ENCODE measurements around the gene PUS1. TPM values are rescaled to one million over a fixed set of nuclear protein-coding genes. Genes with fewer than 3 reads are reported as not detected.

The PUS1 gene
- total RNA-seq, 4 donors from 2014 or later = 10.4 to 29.0 (median 12.2) TPM

DNA sequence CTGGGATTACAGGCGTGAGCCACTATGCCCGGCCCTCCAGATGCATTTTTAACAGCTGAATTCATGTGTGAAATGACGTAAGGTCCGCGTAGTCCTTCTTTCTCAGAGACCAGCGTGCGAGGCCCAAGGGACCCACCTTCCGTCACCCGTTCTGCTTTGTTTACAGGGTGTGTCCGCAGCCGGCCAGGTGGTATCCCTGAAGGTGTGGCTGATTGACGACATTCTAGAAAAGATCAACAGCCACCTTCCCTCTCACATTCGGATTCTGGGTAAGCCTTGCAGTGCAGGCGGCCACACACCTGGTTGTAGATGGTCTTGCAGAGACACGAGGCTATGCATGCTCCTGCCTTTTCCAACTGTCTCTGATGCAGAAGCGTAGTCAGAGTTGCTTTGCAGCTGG lies 9.9 kb downstream of the PUS1 start:
- DNase-seq = no peak
- intact Hi-C loops (cut with DNase I; ENCODE audit: low total_unique reads) (no loop called here), in situ Hi-C loops (cut with MboI; ENCODE audit: low sequenced_read_pairs in 4 of 4) (no loop called here)
- Histone ChIP-seq H3K4me1 (no peaks in the 10 kb centered on the region), H3K27me3 (no peaks in the 10 kb centered on the region), H3K27ac (no peak overlapping the region), H3K4me3 (no peak overlapping the region), H3K9me3 (no peaks in the 10 kb centered on the region), H3K36me3 (peaks cover 0 to 50% of the 10 kb centered on the region in 2 donors)
- ATAC-seq = no peak
- TF ChIP-seq CTCF (IDR thresholded peaks at IDR 0.05 in 4 of 5, conservative IDR thresholded peaks at IDR 0.05 in 1 of 5) (no peak), POLR2A (IDR thresholded peaks at IDR 0.05) (no peak)

DNA sequence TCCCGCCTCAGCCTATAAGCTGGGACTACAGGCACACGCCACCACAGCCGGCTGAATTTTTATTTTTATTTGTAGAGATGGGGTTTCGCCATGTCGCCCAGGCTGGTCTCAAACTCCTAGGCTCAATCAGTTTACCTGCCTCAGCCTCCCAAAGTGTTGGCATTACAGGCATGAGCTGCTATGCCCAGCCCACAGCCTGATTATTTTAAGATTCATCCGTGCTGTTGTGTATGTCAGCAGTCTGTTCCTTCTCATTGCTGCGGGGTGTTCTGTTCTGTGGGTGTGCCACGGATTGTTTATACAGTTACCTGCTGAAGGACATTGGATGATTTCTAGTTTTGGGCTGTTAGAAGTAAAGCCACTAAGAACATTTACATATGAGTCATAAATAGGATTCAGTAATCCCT lies 11.1 kb downstream of the PUS1 start:
- no peaks in the 10 kb centered on the region for H3K9me3 ChIP-seq
- intact Hi-C loops (cut with DNase I; ENCODE audit: low total_unique reads) (no loop called here), in situ Hi-C loops (cut with MboI; ENCODE audit: low sequenced_read_pairs in 4 of 4) (loop anchor here in 1 of 4 donors (10.0 kb wide), 1 partner anchor 45 kb away; the partner anchor contains the start of gene ULK1)
- no peak overlapping the region for H3K4me3 ChIP-seq
- no peak overlapping the region for H3K27ac ChIP-seq
- DNase-seq (no peak), ATAC-seq (no peak)
- TF ChIP-seq POLR2A (IDR thresholded peaks at IDR 0.05) = no peak
- TF ChIP-seq CTCF (IDR thresholded peaks at IDR 0.05 in 4 of 5, conservative IDR thresholded peaks at IDR 0.05 in 1 of 5) = no peak
- H3K27me3 ChIP-seq = no peaks in the 10 kb centered on the region
- H3K4me1 ChIP-seq = no peaks in the 10 kb centered on the region
- peaks cover 0 to 50% of the 10 kb centered on the region in 2 donors for H3K36me3 ChIP-seq

GRCh38 chr12:131941116-131941986 lies 12.3 kb downstream of the PUS1 start:
- Histone ChIP-seq H3K4me3 (no peak overlapping the region), H3K27me3 (no peaks in the 10 kb centered on the region), H3K27ac (no peak overlapping the region), H3K9me3 (no peaks in the 10 kb centered on the region), H3K36me3 (peaks cover 0 to 45% of the 10 kb centered on the region in 2 donors), H3K4me1 (no peaks in the 10 kb centered on the region)
- DNase-seq = no peak
- ATAC-seq = no peak
- TF ChIP-seq POLR2A (IDR thresholded peaks at IDR 0.05) (no peak), CTCF (IDR thresholded peaks at IDR 0.05 in 4 of 5, conservative IDR thresholded peaks at IDR 0.05 in 1 of 5) (no peak)
- intact Hi-C loops (cut with DNase I; ENCODE audit: low total_unique reads) (no loop called here), in situ Hi-C loops (cut with MboI; ENCODE audit: low sequenced_read_pairs in 4 of 4) (loop anchor here in 1 of 4 donors (10.0 kb wide), 1 partner anchor 47 kb away; the partner anchor contains the start of gene ULK1)

GRCh38 chr12:131941987-131942341 lies 12.9 kb downstream of the PUS1 start:
- H3K9me3 ChIP-seq = no peaks in the 10 kb centered on the region
- ATAC-seq (no peak), DNase-seq (no peak)
- no peaks in the 10 kb centered on the region for H3K27me3 ChIP-seq
- H3K36me3 ChIP-seq = peaks cover 0 to 45% of the 10 kb centered on the region in 2 donors
- no peak overlapping the region for H3K27ac ChIP-seq
- intact Hi-C loops (cut with DNase I; ENCODE audit: low total_unique reads) (no loop called here), in situ Hi-C loops (cut with MboI; ENCODE audit: low sequenced_read_pairs in 4 of 4) (loop anchor here in 1 of 4 donors (10.0 kb wide), 1 partner anchor 47 kb away; the partner anchor contains the start of gene ULK1)
- H3K4me3 ChIP-seq = no peak overlapping the region
- TF ChIP-seq CTCF (IDR thresholded peaks at IDR 0.05 in 4 of 5, conservative IDR thresholded peaks at IDR 0.05 in 1 of 5) (no peak), POLR2A (IDR thresholded peaks at IDR 0.05) (no peak)
- H3K4me1 ChIP-seq = no peaks in the 10 kb centered on the region

Measured in gastrocnemius medialis (tissue), 4 donors.